ENCODE results near the gene UPF1. TPM values are rescaled to one million over a fixed set of nuclear protein-coding genes. Genes with fewer than 3 reads are reported as not detected.
A peak's percentile ranks its signal among the peaks of the same experiment; 100 is the strongest.

Gene UPF1
- total RNA-seq, 4 donors from 2014 or later, result 84.2 to 153 (median 91.9) TPM

GRCh38 chr19:18894254-18895037, 62.7 kb downstream of the UPF1 start:
- in situ Hi-C loops (cut with MboI; ENCODE audit: low pct_ligation_motif_present in 1 of 4, low pct_unique_long_range_greater_than_20kb in 1 of 4, low sequenced_read_pairs in 3 of 4) (no loop called here), intact Hi-C loops (cut with DNase I; ENCODE audit: low total_unique reads) (no loop called here)
- Histone ChIP-seq H3K4me1 (peaks cover 0 to 18% (median 9%) of the 10 kb centered on the region in 4 donors), H3K9me3 (no peaks in the 10 kb centered on the region), H3K4me3 (peak overlapping the region in 1 of 4 donors; percentile 28), H3K27ac (no peak overlapping the region), H3K27me3 (peaks cover 54% of the 10 kb centered on the region), H3K36me3 (peaks cover 0 to 6% (median 0%) of the 10 kb centered on the region in 4 donors)
- no peak for DNase-seq
- TF ChIP-seq EP300 (IDR thresholded peaks at IDR 0.05; ENCODE audit: low read depth), result no peak
- no peak for TF ChIP-seq CTCF (IDR thresholded peaks at IDR 0.05)
- no peak for TF ChIP-seq POLR2AphosphoS5 (IDR thresholded peaks at IDR 0.05)
- TF ChIP-seq POLR2A (IDR thresholded peaks at IDR 0.05), result no peak
- WGBS, 2 donors (ENCODE audit: low coverage in 1 of 2), result 4% methylated on average over 19 of the region's 28 CpGs; no CpG with 5 or more reads in 1 of the 2 donors

GRCh38 chr19:18895038-18895823, 63.5 kb downstream of the UPF1 start:
- Histone ChIP-seq H3K9me3 (no peaks in the 10 kb centered on the region), H3K4me3 (peak overlapping the region in 3 of 4 donors; percentile 14 to 43 (median 28)), H3K27me3 (peaks cover 49% of the 10 kb centered on the region), H3K36me3 (peaks cover 0 to 12% (median 2%) of the 10 kb centered on the region in 4 donors), H3K4me1 (peaks cover 0 to 18% (median 9%) of the 10 kb centered on the region in 4 donors), H3K27ac (no peak overlapping the region)
- in situ Hi-C loops (cut with MboI; ENCODE audit: low pct_ligation_motif_present in 1 of 4, low pct_unique_long_range_greater_than_20kb in 1 of 4, low sequenced_read_pairs in 3 of 4) (no loop called here), intact Hi-C loops (cut with DNase I; ENCODE audit: low total_unique reads) (no loop called here)
- TF ChIP-seq POLR2AphosphoS5 (IDR thresholded peaks at IDR 0.05) (no peak), CTCF (IDR thresholded peaks at IDR 0.05) (peak in 1 of 5 experiments; percentile 7), POLR2A (IDR thresholded peaks at IDR 0.05) (no peak)
- peak; percentile 31 for DNase-seq
- 0% methylated on average over 24 of the region's 72 CpGs; no CpG with 5 or more reads in 1 of the 2 donors for WGBS, 2 donors (ENCODE audit: low coverage in 1 of 2)

GRCh38 chr19:18895824-18896341, 64.1 kb downstream of the UPF1 start, which contains the start of gene CERS1:
CERS1 (minus strand) TSS chr19:18896158; CDS start chr19:18896072, 86 bp downstream.
- Histone ChIP-seq H3K4me1 (peaks cover 0 to 18% (median 9%) of the 10 kb centered on the region in 4 donors), H3K4me3 (peak within 1 kb of the TSS in 3 of 4 donors; percentile 14 to 43 (median 28)), H3K27ac (no peak within 1 kb of the TSS), H3K27me3 (peaks cover 49% of the 10 kb centered on the region), H3K9me3 (no peaks in the 10 kb centered on the region), H3K36me3 (peaks cover 0 to 12% (median 3%) of the 10 kb centered on the region in 4 donors)
- no peak for DNase-seq
- TF ChIP-seq CTCF (IDR thresholded peaks at IDR 0.05) (no peak), POLR2A (IDR thresholded peaks at IDR 0.05) (no peak), POLR2AphosphoS5 (IDR thresholded peaks at IDR 0.05) (no peak), EP300 (IDR thresholded peaks at IDR 0.05; ENCODE audit: low read depth) (no peak)
- in situ Hi-C loops (cut with MboI; ENCODE audit: low pct_ligation_motif_present in 1 of 4, low pct_unique_long_range_greater_than_20kb in 1 of 4, low sequenced_read_pairs in 3 of 4), result no loop called here
- WGBS, 2 donors (ENCODE audit: low coverage in 1 of 2), result 0% methylated on average over 2 of the region's 89 CpGs; no CpG with 5 or more reads in 1 of the 2 donors
- intact Hi-C loops (cut with DNase I; ENCODE audit: low total_unique reads), result no loop called here

GRCh38 chr19:18896421-18896841, 64.7 kb downstream of the UPF1 start:
- H3K27me3 ChIP-seq, result peaks cover 49% of the 10 kb centered on the region
- H3K9me3 ChIP-seq, result no peaks in the 10 kb centered on the region
- H3K4me3 ChIP-seq, result no peak overlapping the region
- WGBS, 2 donors (ENCODE audit: low coverage in 1 of 2), result 19% methylated on average over 26 of the region's 33 CpGs; no CpG with 5 or more reads in 1 of the 2 donors
- H3K4me1 ChIP-seq, result peaks cover 0 to 18% (median 9%) of the 10 kb centered on the region in 4 donors
- DNase-seq, result no peak
- intact Hi-C loops (cut with DNase I; ENCODE audit: low total_unique reads) (no loop called here), in situ Hi-C loops (cut with MboI; ENCODE audit: low pct_ligation_motif_present in 1 of 4, low pct_unique_long_range_greater_than_20kb in 1 of 4, low sequenced_read_pairs in 3 of 4) (no loop called here)
- no peak overlapping the region for H3K27ac ChIP-seq
- peaks cover 0 to 12% (median 3%) of the 10 kb centered on the region in 4 donors for H3K36me3 ChIP-seq
- TF ChIP-seq CTCF (IDR thresholded peaks at IDR 0.05) (no peak), POLR2AphosphoS5 (IDR thresholded peaks at IDR 0.05) (no peak), EP300 (IDR thresholded peaks at IDR 0.05; ENCODE audit: low read depth) (no peak), POLR2A (IDR thresholded peaks at IDR 0.05) (no peak)

Measured in transverse colon (tissue), 4 donors.